Measurements from ENCODE around the gene MACROD2.
"Not testable (repeated sequence)": the region's sequence is repeated elsewhere in the genome, so short reads cannot be mapped to it uniquely, and the experiment has no call there.

- TF ChIP-seq CTCF (conservative IDR thresholded peaks at IDR 0.05; ENCODE audit: low read depth, low read length); EZH2 (IDR thresholded peaks at IDR 0.05; ENCODE audit: borderline replicate concordance, low read depth, low read length, poor library complexity, severe bottlenecking): not testable (repeated sequence)
These were observed 1541.9 kb downstream of the MACROD2 start for GRCh38 chr20:15537200-15537599.
